Endodermal cell (in vitro differentiated cells): ENCODE data around the gene PADI6. TPM values are rescaled to one million over a fixed set of nuclear protein-coding genes. Genes with fewer than 3 reads are reported as not detected.

Source experiments
- DNase-seq: peaks from one replicate; pipeline ENCODE4 v3.0.0-alpha.2; 2017
- H3K27ac ChIP-seq: 2 replicates; pipeline ENCODE4 v1.5.1; 2013; ENCODE audit warnings: mild to moderate bottlenecking, low read depth, low read length, moderate library complexity
- H3K27me3 ChIP-seq: 2 replicates; pipeline ENCODE4 v1.6.1; 2013; ENCODE audit warnings: mild to moderate bottlenecking, low read length, moderate library complexity; ENCODE audit not compliant: insufficient read depth, control insufficient read depth, poor library complexity, severe bottlenecking
- H3K36me3 ChIP-seq: 2 replicates; pipeline ENCODE4 v1.7.0; 2013; ENCODE audit warnings: mild to moderate bottlenecking, low read length, moderate library complexity; ENCODE audit not compliant: control insufficient read depth, insufficient read depth
- H3K4me1 ChIP-seq: one replicate; pipeline ENCODE4 v1.7.0; 2013; ENCODE audit warnings: low read length; ENCODE audit not compliant: control insufficient read depth, insufficient read depth
- H3K4me3 ChIP-seq: 2 replicates; pipeline ENCODE4 v1.5.1; 2013; ENCODE audit warnings: mild to moderate bottlenecking, low read length, moderate library complexity
- H3K9ac ChIP-seq: 2 replicates; pipeline ENCODE4 v1.6.1; 2013; ENCODE audit warnings: mild to moderate bottlenecking, low read length, moderate library complexity; ENCODE audit not compliant: poor library complexity, severe bottlenecking; ENCODE audit errors: extremely low read depth
- H3K9me3 ChIP-seq: 2 replicates; pipeline ENCODE4 v1.6.1; 2013; ENCODE audit warnings: mild to moderate bottlenecking, low read length, moderate library complexity; ENCODE audit not compliant: control insufficient read depth
- H3K27ac Mint-ChIP-seq: 2 replicates; pipeline ENCODE4 v1.8.0; 2020; ENCODE audit warnings: mixed read lengths
- H3K27me3 Mint-ChIP-seq: 2 replicates; pipeline ENCODE4 v1.8.0; 2021; ENCODE audit warnings: mild to moderate bottlenecking, mixed read lengths; ENCODE audit not compliant: insufficient read depth
- H3K36me3 Mint-ChIP-seq: 2 replicates; pipeline ENCODE4 v1.8.0; 2020; ENCODE audit warnings: low read depth, mixed read lengths
- H3K4me1 Mint-ChIP-seq: 2 replicates; pipeline ENCODE4 v1.8.0; 2020; ENCODE audit warnings: mixed read lengths
- H3K4me3 Mint-ChIP-seq: 2 replicates; pipeline ENCODE4 v1.8.0; 2020; ENCODE audit warnings: mild to moderate bottlenecking, moderate library complexity, mixed read lengths
- H3K9me3 Mint-ChIP-seq: 2 replicates; pipeline ENCODE4 v1.8.0; 2020; ENCODE audit warnings: mild to moderate bottlenecking, mixed read lengths
- CTCF ChIP-seq: fragments of 200-600 bp; sonication (generic); conservative IDR thresholded peaks from 2 replicates; pipeline ENCODE4 v1.5.0; 2021; ENCODE audit warnings: antibody characterized with exemption, mild to moderate bottlenecking
- WGBS, 2 experiments: methylation state at CpG; one replicate each; pipeline versions ENCODE4 v1.1.5 to v1.1.7; 2013; ENCODE audit warnings: missing lambda C conversion rate in 2 of 2, mixed read lengths in 1 of 2; ENCODE audit not compliant: insufficient coverage in 1 of 2, insufficient read length in 1 of 2; 5-methylcytosine and 5-hydroxymethylcytosine counted together
- total RNA-seq, 2 donors: library from RNA; stranded (reverse); fragmentation: NEBNext Ultra II Directional in 1 of 2; extraction: Animal tissue kit (Norgen Biotek cat#: 25700) in 1 of 2; gene quantifications; 2 replicates in 1 of 2; 3 replicates in 1 of 2; pipeline ENCODE4 v1.2.1, GENCODE V29; 2021

PADI6 gene
- total RNA-seq, 2 donors from 2014 or later, result not detected

GRCh38 chr1:17403081-17403480 is 31.1 kb downstream of the PADI6 start:
- Mint-ChIP-seq H3K27ac (no peak overlapping the region), H3K4me3 (no peak overlapping the region), H3K4me1 (peaks cover 15% of the 10 kb centered on the region), H3K36me3 (peaks cover 14% of the 10 kb centered on the region), H3K27me3 (no peaks in the 10 kb centered on the region), H3K9me3 (no peaks in the 10 kb centered on the region)
- no peak for DNase-seq
- Histone ChIP-seq H3K4me3 (no peak overlapping the region), H3K4me1 (no peaks in the 10 kb centered on the region), H3K36me3 (peaks cover 15% of the 10 kb centered on the region), H3K27ac (no peak overlapping the region), H3K9me3 (no peaks in the 10 kb centered on the region), H3K27me3 (no peaks in the 10 kb centered on the region), H3K9ac (no peak overlapping the region)
- 87 to 95% methylated on average over 2 to 3 of the region's 3 CpGs for WGBS, 2 experiments
- no peak for TF ChIP-seq CTCF

GRCh38 chr1:17404034-17404684 is 32.2 kb downstream of the PADI6 start:
- H3K27me3 ChIP-seq, result no peaks in the 10 kb centered on the region
- H3K4me1 ChIP-seq, result no peaks in the 10 kb centered on the region
- peak overlapping the region; percentile 87 for H3K27ac Mint-ChIP-seq
- H3K36me3 Mint-ChIP-seq, result peaks cover 25% of the 10 kb centered on the region
- H3K4me3 Mint-ChIP-seq, result no peak overlapping the region
- no peak overlapping the region for H3K27ac ChIP-seq
- H3K36me3 ChIP-seq, result peaks cover 24% of the 10 kb centered on the region
- no peak for TF ChIP-seq CTCF
- DNase-seq, result peak; percentile 77
- no peak overlapping the region for H3K9ac ChIP-seq
- no peaks in the 10 kb centered on the region for H3K9me3 ChIP-seq
- no peaks in the 10 kb centered on the region for H3K27me3 Mint-ChIP-seq
- H3K4me3 ChIP-seq, result no peak overlapping the region
- no peaks in the 10 kb centered on the region for H3K9me3 Mint-ChIP-seq
- peaks cover 26% of the 10 kb centered on the region for H3K4me1 Mint-ChIP-seq
- WGBS, 2 experiments, result 78 to 85% methylated on average over 12 to 15 of the region's 15 CpGs

- no peaks in the 10 kb centered on the region for H3K27me3 Mint-ChIP-seq
- no peak for DNase-seq
- H3K9ac ChIP-seq, result no peak overlapping the region
- H3K4me3 ChIP-seq, result no peak overlapping the region
- H3K27ac Mint-ChIP-seq, result no peak overlapping the region
- no peaks in the 10 kb centered on the region for H3K27me3 ChIP-seq
- H3K36me3 ChIP-seq, result peaks cover 30% of the 10 kb centered on the region
- H3K27ac ChIP-seq, result no peak overlapping the region
- no peak for TF ChIP-seq CTCF
- no peaks in the 10 kb centered on the region for H3K9me3 ChIP-seq
- H3K4me1 Mint-ChIP-seq, result peaks cover 32% of the 10 kb centered on the region
- H3K4me1 ChIP-seq, result peaks cover 3% of the 10 kb centered on the region
- no peak overlapping the region for H3K4me3 Mint-ChIP-seq
- no peaks in the 10 kb centered on the region for H3K9me3 Mint-ChIP-seq
- WGBS, 2 experiments, result 80 to 88% methylated on average over 2 to 6 of the region's 6 CpGs
- peaks cover 32% of the 10 kb centered on the region for H3K36me3 Mint-ChIP-seq
These were observed 32.8 kb downstream of the PADI6 start for GRCh38 chr1:17404820-17405219.
